Measurements from ENCODE around the gene STX2. TPM values are rescaled to one million over a fixed set of nuclear protein-coding genes. Genes with fewer than 3 reads are reported as not detected.
A peak's percentile ranks its signal among the peaks of the same experiment; 100 is the strongest.
"Not testable (repeated sequence)": the region's sequence is repeated elsewhere in the genome, so short reads cannot be mapped to it uniquely, and the experiment has no call there.

STX2 gene
- 10 to 100 TPM in 1 of 2 donors, 1 to 10 TPM in 1; 5.3 to 11.5 TPM for total RNA-seq

- Histone ChIP-seq H3K27ac (peak within 1 kb of the TSS; percentile 56 to 69), H3K27me3 (replicated peaks; ENCODE audit: insufficient read depth) (no peaks in the 10 kb centered on the region), H3K9me3 (no peaks in the 10 kb centered on the region), H3K4me3 (peak within 1 kb of the TSS; percentile 76 to 77), H3K36me3 (no peaks in the 10 kb centered on the region), H3K4me1 (replicated peaks) (no peaks in the 10 kb centered on the region)
- DNase-seq (ENCODE audit: low spot score), result peak; percentile 70
- WGBS, result under 1% methylated on average over 55 of the region's 79 CpGs
- TF ChIP-seq, protein P1, sequence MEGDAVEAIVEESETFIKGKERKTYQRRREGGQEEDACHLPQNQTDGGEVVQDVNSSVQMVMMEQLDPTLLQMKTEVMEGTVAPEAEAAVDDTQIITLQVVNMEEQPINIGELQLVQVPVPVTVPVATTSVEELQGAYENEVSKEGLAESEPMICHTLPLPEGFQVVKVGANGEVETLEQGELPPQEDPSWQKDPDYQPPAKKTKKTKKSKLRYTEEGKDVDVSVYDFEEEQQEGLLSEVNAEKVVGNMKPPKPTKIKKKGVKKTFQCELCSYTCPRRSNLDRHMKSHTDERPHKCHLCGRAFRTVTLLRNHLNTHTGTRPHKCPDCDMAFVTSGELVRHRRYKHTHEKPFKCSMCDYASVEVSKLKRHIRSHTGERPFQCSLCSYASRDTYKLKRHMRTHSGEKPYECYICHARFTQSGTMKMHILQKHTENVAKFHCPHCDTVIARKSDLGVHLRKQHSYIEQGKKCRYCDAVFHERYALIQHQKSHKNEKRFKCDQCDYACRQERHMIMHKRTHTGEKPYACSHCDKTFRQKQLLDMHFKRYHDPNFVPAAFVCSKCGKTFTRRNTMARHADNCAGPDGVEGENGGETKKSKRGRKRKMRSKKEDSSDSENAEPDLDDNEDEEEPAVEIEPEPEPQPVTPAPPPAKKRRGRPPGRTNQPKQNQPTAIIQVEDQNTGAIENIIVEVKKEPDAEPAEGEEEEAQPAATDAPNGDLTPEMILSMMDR (IDR thresholded peaks at IDR 0.05), result peak in 1 of 4 experiments; percentile 6
- TF ChIP-seq POLR2AphosphoS5 (IDR thresholded peaks at IDR 0.05), result no peak
- TF ChIP-seq POLR2A (IDR thresholded peaks at IDR 0.05), result no peak
- intact Hi-C loops (cut with DNase I), result loop anchor here (2.0 kb wide), 1 partner anchor 32 kb away; no protein-coding TSS in a partner anchor
Measured at GRCh38 chr12:130838951-130839769, at the start of gene STX2. TSS of gene STX2 (minus strand) at chr12:130839250. CDS start at chr12:130839099, 151 bp downstream.

DNA sequence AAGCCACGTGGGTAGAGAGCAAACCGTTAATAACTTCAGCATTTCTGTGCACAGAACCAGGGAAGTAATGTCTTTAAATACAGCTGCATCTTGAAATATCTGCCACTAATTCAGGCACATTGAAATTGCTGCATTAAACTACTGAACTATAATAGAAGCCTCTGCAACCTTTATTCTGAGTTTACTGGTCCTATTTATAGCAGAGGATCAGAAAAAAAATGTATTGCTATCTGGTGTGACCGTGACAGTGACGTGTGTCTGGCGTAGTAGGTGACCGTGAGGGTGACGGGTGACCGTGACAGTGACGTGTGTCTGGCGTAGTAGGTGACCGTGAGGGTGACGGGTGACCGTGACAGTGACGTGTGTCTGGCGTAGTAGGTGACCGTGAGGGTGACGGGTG, 48.1 kb upstream of the STX2 start:
- H3K4me3 ChIP-seq; H3K9me3 ChIP-seq; H3K4me1 ChIP-seq (replicated peaks); H3K27me3 ChIP-seq (replicated peaks; ENCODE audit: insufficient read depth); H3K27ac ChIP-seq; intact Hi-C loops (cut with DNase I); DNase-seq (ENCODE audit: low spot score); H3K36me3 ChIP-seq: not testable (repeated sequence)
- 88% methylated on average over 14 of the region's 17 CpGs for WGBS

GRCh38 chr12:130881548-130881947, 42.5 kb upstream of the STX2 start:
- Histone ChIP-seq H3K27me3 (replicated peaks; ENCODE audit: insufficient read depth) (no peaks in the 10 kb centered on the region), H3K4me3 (no peak overlapping the region), H3K27ac (no peak overlapping the region), H3K9me3 (no peaks in the 10 kb centered on the region), H3K36me3 (no peaks in the 10 kb centered on the region), H3K4me1 (replicated peaks) (no peaks in the 10 kb centered on the region)
- 95% methylated on average over 1 of the region's 1 CpG for WGBS
- DNase-seq (ENCODE audit: low spot score), result no peak
- intact Hi-C loops (cut with DNase I), result no loop called here
- TF ChIP-seq POLR2AphosphoS5 (IDR thresholded peaks at IDR 0.05) (no peak), POLR2A (IDR thresholded peaks at IDR 0.05) (no peak)
- TF ChIP-seq, protein P1 (IDR thresholded peaks at IDR 0.05), result no peak

- Histone ChIP-seq H3K4me1 (replicated peaks) (no peaks in the 10 kb centered on the region), H3K4me3 (no peak overlapping the region), H3K36me3 (peaks cover 0 to under 1% of the 10 kb centered on the region in 2 donors), H3K27ac (no peak overlapping the region), H3K9me3 (no peaks in the 10 kb centered on the region), H3K27me3 (replicated peaks; ENCODE audit: insufficient read depth) (no peaks in the 10 kb centered on the region)
- no peak for DNase-seq (ENCODE audit: low spot score)
- intact Hi-C loops (cut with DNase I), result no loop called here
- 88% methylated on average over 5 of the region's 5 CpGs for WGBS
- TF ChIP-seq POLR2AphosphoS5 (IDR thresholded peaks at IDR 0.05) (no peak), POLR2A (IDR thresholded peaks at IDR 0.05) (no peak)
- TF ChIP-seq, protein P1 (IDR thresholded peaks at IDR 0.05), result no peak
Measured at GRCh38 chr12:130881046-130881445, 42.0 kb upstream of the STX2 start.

- peaks cover 0 to 6% of the 10 kb centered on the region in 2 donors for H3K36me3 ChIP-seq
- H3K4me1 ChIP-seq (replicated peaks), result no peaks in the 10 kb centered on the region
- peak overlapping the region in 1 of 2 donors; percentile 6 for H3K4me3 ChIP-seq
- H3K27ac ChIP-seq, result no peak overlapping the region
- no peak for DNase-seq (ENCODE audit: low spot score)
- no peaks in the 10 kb centered on the region for H3K9me3 ChIP-seq
- WGBS, result 38% methylated on average over 10 of the region's 10 CpGs
- intact Hi-C loops (cut with DNase I), result no loop called here
- no peaks in the 10 kb centered on the region for H3K27me3 ChIP-seq (replicated peaks; ENCODE audit: insufficient read depth)
- TF ChIP-seq, protein P1 (IDR thresholded peaks at IDR 0.05), result no peak
- no peak for TF ChIP-seq POLR2A (IDR thresholded peaks at IDR 0.05)
- TF ChIP-seq POLR2AphosphoS5 (IDR thresholded peaks at IDR 0.05), result no peak
Measured at GRCh38 chr12:130880411-130880885, 41.4 kb upstream of the STX2 start.

Data from prostate gland (tissue), 2 donors.